GM12891 (cell line): Measurements from ENCODE around the gene VMP1.

Source experiments
- PAX5 ChIP-seq: IDR thresholded peaks from 2 replicates; pipeline ENCODE4 v1.6.1; 2011; ENCODE audit warnings: low read length, moderate library complexity, mild to moderate bottlenecking; ENCODE audit not compliant: insufficient read depth, severe bottlenecking
- POLR2A ChIP-seq: IDR thresholded peaks from 2 replicates; pipeline ENCODE4 v1.6.1; 2011; ENCODE audit warnings: low read depth, low read length, control low read depth
- POLR2AphosphoS5 ChIP-seq: IDR thresholded peaks from 2 replicates; pipeline ENCODE4 v1.6.1; 2011; ENCODE audit warnings: low read depth, low read length, control low read depth
- SPI1 ChIP-seq: IDR thresholded peaks from 2 replicates; pipeline ENCODE4 v1.6.1; 2011; ENCODE audit warnings: low read depth, low read length, control low read depth
- TAF1 ChIP-seq: IDR thresholded peaks from 2 replicates; pipeline ENCODE4 v1.6.1; 2011; ENCODE audit warnings: low read depth, low read length, control low read depth

- TF ChIP-seq POLR2A (no peak), POLR2AphosphoS5 (no peak), TAF1 (no peak), SPI1 (no peak), PAX5 (no peak)
Measured at GRCh38 chr17:59666235-59666634, 41.2 kb upstream of the VMP1 start.
